ENCODE data around the gene SLC45A2. TPM values are rescaled to one million over a fixed set of nuclear protein-coding genes. Genes with fewer than 3 reads are reported as not detected.

The SLC45A2 gene
- total and polyA plus RNA-seq, 7 donors = 0.08 to 0.24 TPM; not detected in 5

DNA sequence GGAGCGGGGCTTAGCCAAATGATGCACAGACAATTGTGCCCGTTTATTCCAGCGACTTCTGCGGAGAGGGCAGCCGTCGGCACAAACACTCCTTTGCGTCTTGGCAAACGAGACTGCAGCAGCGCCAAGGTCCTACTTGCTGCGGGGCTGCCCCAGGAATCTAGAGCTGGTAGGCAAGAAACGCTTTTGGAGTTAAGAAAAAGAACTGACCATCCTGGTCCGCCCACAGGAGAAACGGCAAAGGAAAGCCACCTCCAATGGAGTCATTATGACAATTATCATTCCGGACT is 46.0 kb downstream of the SLC45A2 start:
- intact Hi-C loops (cut with DNase I) = no loop called here
- Histone ChIP-seq H3K27ac (no peak overlapping the region), H3K4me1 (peaks cover 10% of the 10 kb centered on the region), H3K27me3 (ENCODE audit: insufficient read depth in 3 of 3, low read length in 2 of 3) (peaks cover 0 to 59% (median 27%) of the 10 kb centered on the region in 3 donors), H3K9me3 (no peaks in the 10 kb centered on the region), H3K36me3 (ENCODE audit: insufficient read depth in 1 of 2, low read depth in 1 of 2) (no peaks in the 10 kb centered on the region), H3K4me3 (no peak overlapping the region)
- DNase-seq (peak in 1 of 2 donors; percentile 36), ATAC-seq (no peak)
- WGBS, 3 donors = 15 to 36% (median 20%) methylated on average over 14 of the region's 14 CpGs
- TF ChIP-seq, protein P1, sequence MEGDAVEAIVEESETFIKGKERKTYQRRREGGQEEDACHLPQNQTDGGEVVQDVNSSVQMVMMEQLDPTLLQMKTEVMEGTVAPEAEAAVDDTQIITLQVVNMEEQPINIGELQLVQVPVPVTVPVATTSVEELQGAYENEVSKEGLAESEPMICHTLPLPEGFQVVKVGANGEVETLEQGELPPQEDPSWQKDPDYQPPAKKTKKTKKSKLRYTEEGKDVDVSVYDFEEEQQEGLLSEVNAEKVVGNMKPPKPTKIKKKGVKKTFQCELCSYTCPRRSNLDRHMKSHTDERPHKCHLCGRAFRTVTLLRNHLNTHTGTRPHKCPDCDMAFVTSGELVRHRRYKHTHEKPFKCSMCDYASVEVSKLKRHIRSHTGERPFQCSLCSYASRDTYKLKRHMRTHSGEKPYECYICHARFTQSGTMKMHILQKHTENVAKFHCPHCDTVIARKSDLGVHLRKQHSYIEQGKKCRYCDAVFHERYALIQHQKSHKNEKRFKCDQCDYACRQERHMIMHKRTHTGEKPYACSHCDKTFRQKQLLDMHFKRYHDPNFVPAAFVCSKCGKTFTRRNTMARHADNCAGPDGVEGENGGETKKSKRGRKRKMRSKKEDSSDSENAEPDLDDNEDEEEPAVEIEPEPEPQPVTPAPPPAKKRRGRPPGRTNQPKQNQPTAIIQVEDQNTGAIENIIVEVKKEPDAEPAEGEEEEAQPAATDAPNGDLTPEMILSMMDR (IDR thresholded peaks at IDR 0.05) = no peak

DNA sequence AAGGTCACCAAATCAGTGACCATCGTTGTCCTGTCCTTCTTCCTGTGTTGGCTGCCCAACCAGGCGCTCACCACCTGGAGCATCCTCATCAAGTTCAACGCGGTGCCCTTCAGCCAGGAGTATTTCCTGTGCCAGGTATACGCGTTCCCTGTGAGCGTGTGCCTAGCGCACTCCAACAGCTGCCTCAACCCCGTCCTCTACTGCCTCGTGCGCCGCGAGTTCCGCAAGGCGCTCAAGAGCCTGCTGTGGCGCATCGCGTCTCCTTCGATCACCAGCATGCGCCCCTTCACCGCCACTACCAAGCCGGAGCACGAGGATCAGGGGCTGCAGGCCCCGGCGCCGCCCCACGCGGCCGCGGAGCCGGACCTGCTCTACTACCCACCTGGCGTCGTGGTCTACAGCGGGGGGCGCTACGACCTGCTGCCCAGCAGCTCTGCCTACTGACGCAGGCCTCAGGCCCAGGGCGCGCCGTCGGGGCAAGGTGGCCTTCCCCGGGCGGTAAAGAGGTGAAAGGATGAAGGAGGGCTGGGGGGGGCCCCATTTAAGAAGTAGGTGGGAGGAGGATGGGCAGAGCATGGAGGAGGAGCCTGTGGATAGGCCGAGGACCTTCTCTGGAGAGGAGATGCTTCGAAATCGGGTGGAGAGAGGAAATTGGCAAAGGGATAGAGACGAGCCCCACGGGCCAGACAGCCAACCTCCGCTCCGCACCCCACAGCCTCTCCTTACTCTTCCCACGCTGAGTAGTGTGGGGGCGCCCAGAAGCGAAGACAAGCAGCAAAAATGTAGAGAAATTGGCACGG is 46.6 kb downstream of the SLC45A2 start:
- Histone ChIP-seq H3K9me3 (no peaks in the 10 kb centered on the region), H3K36me3 (ENCODE audit: insufficient read depth in 1 of 2, low read depth in 1 of 2) (no peaks in the 10 kb centered on the region), H3K27me3 (ENCODE audit: insufficient read depth in 3 of 3, low read length in 2 of 3) (peaks cover 0 to 62% (median 27%) of the 10 kb centered on the region in 3 donors), H3K27ac (no peak overlapping the region), H3K4me3 (no peak overlapping the region), H3K4me1 (peaks cover 10% of the 10 kb centered on the region)
- intact Hi-C loops (cut with DNase I) = no loop called here
- 18 to 34% (median 19%) methylated on average over 53 to 54 of the region's 54 CpGs for WGBS, 3 donors
- TF ChIP-seq, protein P1 (IDR thresholded peaks at IDR 0.05) = no peak
- no peak for DNase-seq
- no peak for ATAC-seq

DNA sequence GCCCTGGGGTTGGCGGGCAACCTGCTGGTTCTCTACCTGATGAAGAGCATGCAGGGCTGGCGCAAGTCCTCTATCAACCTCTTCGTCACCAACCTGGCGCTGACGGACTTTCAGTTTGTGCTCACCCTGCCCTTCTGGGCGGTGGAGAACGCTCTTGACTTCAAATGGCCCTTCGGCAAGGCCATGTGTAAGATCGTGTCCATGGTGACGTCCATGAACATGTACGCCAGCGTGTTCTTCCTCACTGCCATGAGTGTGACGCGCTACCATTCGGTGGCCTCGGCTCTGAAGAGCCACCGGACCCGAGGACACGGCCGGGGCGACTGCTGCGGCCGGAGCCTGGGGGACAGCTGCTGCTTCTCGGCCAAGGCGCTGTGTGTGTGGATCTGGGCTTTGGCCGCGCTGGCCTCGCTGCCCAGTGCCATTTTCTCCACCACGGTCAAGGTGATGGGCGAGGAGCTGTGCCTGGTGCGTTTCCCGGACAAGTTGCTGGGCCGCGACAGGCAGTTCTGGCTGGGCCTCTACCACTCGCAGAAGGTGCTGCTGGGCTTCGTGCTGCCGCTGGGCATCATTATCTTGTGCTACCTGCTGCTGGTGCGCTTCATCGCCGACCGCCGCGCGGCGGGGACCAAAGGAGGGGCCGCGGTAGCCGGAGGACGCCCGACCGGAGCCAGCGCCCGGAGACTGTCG is 47.3 kb downstream of the SLC45A2 start:
- 27 to 45% (median 28%) methylated on average over 53 to 54 of the region's 54 CpGs for WGBS, 3 donors
- intact Hi-C loops (cut with DNase I) = no loop called here
- ATAC-seq (no peak), DNase-seq (peak in 1 of 2 donors; percentile 34)
- TF ChIP-seq, protein P1 (IDR thresholded peaks at IDR 0.05) = no peak
- Histone ChIP-seq H3K36me3 (ENCODE audit: insufficient read depth in 1 of 2, low read depth in 1 of 2) (no peaks in the 10 kb centered on the region), H3K4me1 (peaks cover 10% of the 10 kb centered on the region), H3K27me3 (ENCODE audit: insufficient read depth in 3 of 3, low read length in 2 of 3) (peaks cover 0 to 67% (median 27%) of the 10 kb centered on the region in 3 donors), H3K4me3 (peak overlapping the region; percentile 42), H3K9me3 (no peaks in the 10 kb centered on the region), H3K27ac (no peak overlapping the region)

DNA sequence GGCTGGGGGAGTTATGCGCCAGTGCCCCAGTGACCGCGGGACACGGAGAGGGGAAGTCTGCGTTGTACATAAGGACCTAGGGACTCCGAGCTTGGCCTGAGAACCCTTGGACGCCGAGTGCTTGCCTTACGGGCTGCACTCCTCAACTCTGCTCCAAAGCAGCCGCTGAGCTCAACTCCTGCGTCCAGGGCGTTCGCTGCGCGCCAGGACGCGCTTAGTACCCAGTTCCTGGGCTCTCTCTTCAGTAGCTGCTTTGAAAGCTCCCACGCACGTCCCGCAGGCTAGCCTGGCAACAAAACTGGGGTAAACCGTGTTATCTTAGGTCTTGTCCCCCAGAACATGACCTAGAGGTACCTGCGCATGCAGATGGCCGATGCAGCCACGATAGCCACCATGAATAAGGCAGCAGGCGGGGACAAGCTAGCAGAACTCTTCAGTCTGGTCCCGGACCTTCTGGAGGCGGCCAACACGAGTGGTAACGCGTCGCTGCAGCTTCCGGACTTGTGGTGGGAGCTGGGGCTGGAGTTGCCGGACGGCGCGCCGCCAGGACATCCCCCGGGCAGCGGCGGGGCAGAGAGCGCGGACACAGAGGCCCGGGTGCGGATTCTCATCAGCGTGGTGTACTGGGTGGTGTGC is 48.0 kb downstream of the SLC45A2 start, which contains the start of gene RXFP3:
Gene RXFP3 (plus strand): TSS at position 6 of the 636 bp plus-strand sequence. CDS start 355 bp downstream, at position 361.
- intact Hi-C loops (cut with DNase I) = no loop called here
- peak in 1 of 2 donors; percentile 47 for DNase-seq
- H3K27ac ChIP-seq = no peak within 1 kb of the TSS
- no peaks in the 10 kb centered on the region for H3K9me3 ChIP-seq
- H3K4me1 ChIP-seq = peaks cover 10% of the 10 kb centered on the region
- peak within 1 kb of the TSS; percentile 42 for H3K4me3 ChIP-seq
- peaks cover 0 to 73% (median 25%) of the 10 kb centered on the region in 3 donors for H3K27me3 ChIP-seq (ENCODE audit: insufficient read depth in 3 of 3, low read length in 2 of 3)
- WGBS, 3 donors = 3 to 7% (median 7%) methylated on average over 45 of the region's 45 CpGs
- ATAC-seq = no peak
- TF ChIP-seq, protein P1 (IDR thresholded peaks at IDR 0.05) = no peak
- no peaks in the 10 kb centered on the region for H3K36me3 ChIP-seq (ENCODE audit: insufficient read depth in 1 of 2, low read depth in 1 of 2)
